Kidney (tissue), 14 donors: ENCODE results near the gene TPRG1. TPM values are rescaled to one million over a fixed set of nuclear protein-coding genes. Genes with fewer than 3 reads are reported as not detected.

Source experiments
- DNase-seq, 5 donors: peaks; one replicate each; pipeline ENCODE4 v3.0.0-alpha.2; 2013 to 2020
- FAIRE-seq: peaks from 2 replicates; lab custom pipeline; 2012; peaks lifted over from hg19 to GRCh38; lab: Jason Lieb, UNC
- H3K27ac ChIP-seq, 2 donors: one replicate each; pipeline ENCODE4 v1.7.0; 2013; ENCODE audit warnings: low read depth in 2 of 2, low read length in 2 of 2, inconsistent platforms in 1 of 2
- H3K27me3 ChIP-seq: one replicate; pipeline ENCODE4 v1.7.1; 2013; ENCODE audit warnings: low read length, inconsistent platforms; ENCODE audit not compliant: control insufficient read depth, insufficient read depth
- H3K36me3 ChIP-seq, 3 donors: one replicate each; pipeline versions ENCODE4 v1.7.0 to v1.7.1; 2013; ENCODE audit warnings: low read length in 3 of 3, control low read depth in 1 of 3, inconsistent platforms in 1 of 3; ENCODE audit not compliant: insufficient read depth in 3 of 3, control insufficient read depth in 2 of 3
- H3K4me1 ChIP-seq, 3 donors: one replicate each; pipeline versions ENCODE4 v1.7.0 to v1.7.1; 2013; ENCODE audit warnings: low read length in 3 of 3, inconsistent platforms in 1 of 3, low read depth in 1 of 3; ENCODE audit not compliant: control insufficient read depth in 2 of 3, insufficient read depth in 2 of 3
- H3K4me3 ChIP-seq, 3 donors: one replicate each; pipeline versions ENCODE4 v1.7.0 to v1.8.1; 2013; ENCODE audit warnings: low read length in 3 of 3, control low read depth in 1 of 3, inconsistent platforms in 1 of 3
- H3K9ac ChIP-seq, 3 donors: one replicate each; pipeline versions ENCODE4 v1.7.0 to v1.7.1; 2013; ENCODE audit warnings: low read length in 3 of 3, control low read depth in 1 of 3, inconsistent platforms in 1 of 3
- H3K9me3 ChIP-seq, 3 donors: one replicate each; pipeline versions ENCODE4 v1.7.0 to v1.7.1; 2013; ENCODE audit warnings: low read length in 3 of 3, control low read depth in 1 of 3, inconsistent platforms in 1 of 3; ENCODE audit not compliant: control insufficient read depth in 2 of 3, insufficient read depth in 1 of 3
- CTCF ChIP-seq: IDR thresholded peaks from 3 replicates; pipeline ENCODE4 v1.5.1; 2012; ENCODE audit warnings: mild to moderate bottlenecking, moderate library complexity, borderline replicate concordance; ENCODE audit not compliant: insufficient read depth; ENCODE audit errors: extremely low read depth
- intact Hi-C: fragments of 100-400 bp; cut with DNase I; formaldehyde crosslinking; loops from one replicate; pipeline ENCODE4 v1.11.1; 2022
- polyA plus RNA-seq: library from polyadenylated mRNA; stranded (reverse); fragments of 350-450 nt; fragmentation: Illumina TruSeq; extraction: RNeasy Lipid Tissue Mini Kit (QIAGEN cat#74804); gene quantifications from one replicate; pipeline ENCODE4 v1.2.3, GENCODE V29; 2014; ENCODE audit warnings: low read depth, low replicate concordance; ENCODE audit not compliant: insufficient read depth
- total RNA-seq: library from RNA; stranded (reverse); fragmentation: NEBNext Ultra II Directional; extraction: Animal tissue kit (Norgen Biotek cat#: 25700); gene quantifications from one replicate; pipeline ENCODE4 v1.2.1, GENCODE V29; 2021
- donor health status: control.
- donor health status: control.
- donor health status: control.
- donor health status: control.
- donor health status: control.
- donor health status: DM: yes; HTN: yes; CAD: no.
- donor health status: Normal renal cell carcinoma (clear cell type).

The TPRG1 gene
- total and polyA plus RNA-seq, 2 donors from 2014 or later: 0.37 to 2.7 TPM

- H3K36me3 ChIP-seq: no peaks in the 10 kb centered on the region
- intact Hi-C loops: no loop called here
- no peaks in the 10 kb centered on the region for H3K27me3 ChIP-seq
- H3K27ac ChIP-seq: no peak overlapping the region
- TF ChIP-seq CTCF: no peak
- H3K4me3 ChIP-seq: no peak overlapping the region
- DNase-seq: peak in 2 of 5 donors; percentile 29 to 31
- no peaks in the 10 kb centered on the region for H3K4me1 ChIP-seq
- no peak overlapping the region for H3K9ac ChIP-seq
- FAIRE-seq: no peak
- no peaks in the 10 kb centered on the region for H3K9me3 ChIP-seq
These were observed 57.5 kb downstream of the TPRG1 start for GRCh38 chr3:189229196-189229828.

- H3K36me3 ChIP-seq: no peaks in the 10 kb centered on the region
- H3K9ac ChIP-seq: no peak overlapping the region
- H3K4me3 ChIP-seq: no peak overlapping the region
- no peak for DNase-seq
- H3K9me3 ChIP-seq: no peaks in the 10 kb centered on the region
- no peak overlapping the region for H3K27ac ChIP-seq
- intact Hi-C loops: no loop called here
- TF ChIP-seq CTCF: no peak
- no peaks in the 10 kb centered on the region for H3K4me1 ChIP-seq
- no peak for FAIRE-seq
- no peaks in the 10 kb centered on the region for H3K27me3 ChIP-seq
These were observed 61.0 kb downstream of the TPRG1 start for GRCh38 chr3:189232790-189233189.

GRCh38 chr3:189233225-189233858 is 61.6 kb downstream of the TPRG1 start:
- H3K36me3 ChIP-seq: no peaks in the 10 kb centered on the region
- intact Hi-C loops: no loop called here
- no peak overlapping the region for H3K27ac ChIP-seq
- FAIRE-seq (no peak), DNase-seq (peak in 4 of 5 donors; percentile 72 to 84 (median 75))
- no peak overlapping the region for H3K4me3 ChIP-seq
- no peak overlapping the region for H3K9ac ChIP-seq
- H3K27me3 ChIP-seq: no peaks in the 10 kb centered on the region
- H3K4me1 ChIP-seq: no peaks in the 10 kb centered on the region
- peak; percentile 60 for TF ChIP-seq CTCF
- H3K9me3 ChIP-seq: no peaks in the 10 kb centered on the region
